GM19397 (cell line): ENCODE data around the gene C17orf58.
"Not testable (repeated sequence)": the region's sequence is repeated elsewhere in the genome, so short reads cannot be mapped to it uniquely, and the experiment has no call there.

Experiments
- ATAC-seq: cut with Tn5 transposase; IDR thresholded peaks from one replicate; pipeline ENCODE4 v1.9.1; 2021; ENCODE audit warnings: mild to moderate bottlenecking, moderate library complexity; ENCODE audit not compliant: unreplicated experiment

Gene C17orf58

DNA sequence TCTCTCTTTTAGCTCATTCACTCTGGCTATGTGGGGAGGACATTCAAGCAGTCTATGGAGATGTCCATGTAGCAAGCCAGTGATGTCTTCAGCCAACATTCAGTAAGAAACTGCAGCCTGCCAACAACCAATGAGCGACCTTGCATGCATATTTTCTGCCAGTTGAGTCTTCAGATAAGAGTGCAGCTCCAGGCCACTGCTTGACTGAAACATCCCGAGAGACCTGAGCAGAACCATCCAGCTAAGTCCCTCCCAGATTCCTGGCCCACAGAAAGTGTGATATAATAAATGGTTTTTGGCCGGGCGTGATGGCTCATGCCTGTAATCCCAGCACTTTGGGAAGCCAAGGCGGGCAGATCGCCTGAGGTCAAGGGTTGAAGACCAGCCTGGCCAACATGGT is 10.5 kb upstream of the C17orf58 start:
- no peak for ATAC-seq

- ATAC-seq, result no peak
Observed at GRCh38 chr17:68004201-68004600, 7.9 kb upstream of the C17orf58 start.

GRCh38 chr17:67999291-67999911 is 3.1 kb upstream of the C17orf58 start:
- no peak for ATAC-seq

GRCh38 chr17:67998466-67998865 is 2.2 kb upstream of the C17orf58 start:
- ATAC-seq, result no peak

- ATAC-seq, result no peak
Observed at GRCh38 chr17:67995570-67996263, 552 bp downstream of the C17orf58 start.

- ATAC-seq, result no peak
Observed at GRCh38 chr17:67994817-67995569, 1.3 kb downstream of the C17orf58 start.

GRCh38 chr17:67993998-67994361 is 2.3 kb downstream of the C17orf58 start:
- ATAC-seq, result no peak

DNA sequence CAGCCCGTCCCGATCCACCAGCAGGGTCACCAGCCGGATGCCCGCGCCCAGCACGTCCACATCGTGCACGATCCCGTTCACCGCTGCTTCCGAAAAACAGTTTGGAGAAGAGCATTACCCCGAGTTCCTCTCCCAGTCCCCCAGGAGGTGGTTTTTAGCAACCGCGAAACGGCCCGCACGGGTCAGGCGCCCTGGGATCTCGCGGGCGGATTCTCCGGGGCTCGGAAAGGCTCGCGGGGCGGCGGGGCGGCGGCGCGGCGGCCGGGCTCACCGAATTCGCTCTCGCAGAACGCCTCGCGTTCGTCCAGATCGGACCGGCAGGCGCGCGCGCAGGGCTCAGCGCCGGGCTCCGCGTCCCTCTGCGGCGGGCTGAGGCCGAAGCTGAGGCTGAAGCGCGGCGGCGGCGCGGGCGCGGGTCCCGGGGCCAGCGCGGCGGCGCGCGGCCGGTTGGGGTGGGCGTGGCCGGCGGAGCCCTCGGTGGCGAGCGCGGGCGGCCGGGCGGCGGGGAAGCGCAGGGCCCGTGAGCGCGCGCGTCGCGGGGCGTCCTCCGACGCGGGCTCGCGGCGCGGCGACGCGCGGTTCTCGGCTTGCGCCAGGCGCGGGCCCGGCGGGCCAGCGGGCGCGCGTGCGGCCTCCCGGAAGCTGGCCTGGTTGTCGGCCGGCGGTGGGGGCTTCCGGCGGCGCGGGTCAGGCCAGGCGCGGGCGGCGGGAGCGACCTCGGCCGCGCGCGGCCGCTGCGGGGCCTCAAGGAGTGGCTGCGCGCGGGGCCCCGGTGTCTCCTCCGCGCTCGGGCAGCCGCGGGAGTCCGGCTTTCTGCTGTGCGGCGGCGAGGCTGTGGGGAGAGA is 2.9 kb downstream of the C17orf58 start:
- ATAC-seq, result peak; percentile 88

- peak; percentile 7 for ATAC-seq
Observed at GRCh38 chr17:67992548-67993152, 3.6 kb downstream of the C17orf58 start.

DNA sequence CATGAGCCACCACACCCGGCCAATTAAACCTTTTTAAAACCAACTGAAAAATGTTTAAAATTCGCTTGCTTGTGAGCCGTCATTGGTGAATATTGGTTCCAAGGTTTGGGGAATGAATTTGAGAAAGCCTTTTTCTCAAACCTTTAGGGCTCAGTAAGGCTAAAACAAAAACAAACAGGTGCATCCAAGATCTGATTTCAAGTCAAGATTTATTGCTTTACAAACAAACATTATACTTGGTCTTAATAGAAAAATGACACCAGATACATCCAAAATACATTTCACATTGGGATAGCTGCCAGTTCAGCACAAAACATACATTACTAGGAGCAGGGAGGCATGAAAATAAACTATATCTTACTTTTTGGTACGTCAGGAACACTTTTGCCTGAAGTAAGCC is 5.4 kb downstream of the C17orf58 start:
- ATAC-seq, result no peak

DNA sequence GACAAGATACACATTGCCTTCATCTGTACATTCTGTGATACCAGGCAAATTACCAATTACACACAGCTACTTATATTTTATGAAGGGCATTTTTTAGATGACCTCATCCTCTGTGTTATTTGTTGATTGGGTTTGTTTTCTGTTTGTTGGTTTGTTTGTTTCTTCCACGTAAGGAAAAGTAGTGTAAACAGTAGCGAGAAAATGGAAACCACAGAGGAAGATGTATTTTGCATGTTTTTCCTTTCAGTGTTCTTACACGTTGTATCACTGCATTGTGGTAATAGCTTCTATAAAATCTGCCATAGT is 12.9 kb downstream of the C17orf58 start:
- no peak for ATAC-seq

DNA sequence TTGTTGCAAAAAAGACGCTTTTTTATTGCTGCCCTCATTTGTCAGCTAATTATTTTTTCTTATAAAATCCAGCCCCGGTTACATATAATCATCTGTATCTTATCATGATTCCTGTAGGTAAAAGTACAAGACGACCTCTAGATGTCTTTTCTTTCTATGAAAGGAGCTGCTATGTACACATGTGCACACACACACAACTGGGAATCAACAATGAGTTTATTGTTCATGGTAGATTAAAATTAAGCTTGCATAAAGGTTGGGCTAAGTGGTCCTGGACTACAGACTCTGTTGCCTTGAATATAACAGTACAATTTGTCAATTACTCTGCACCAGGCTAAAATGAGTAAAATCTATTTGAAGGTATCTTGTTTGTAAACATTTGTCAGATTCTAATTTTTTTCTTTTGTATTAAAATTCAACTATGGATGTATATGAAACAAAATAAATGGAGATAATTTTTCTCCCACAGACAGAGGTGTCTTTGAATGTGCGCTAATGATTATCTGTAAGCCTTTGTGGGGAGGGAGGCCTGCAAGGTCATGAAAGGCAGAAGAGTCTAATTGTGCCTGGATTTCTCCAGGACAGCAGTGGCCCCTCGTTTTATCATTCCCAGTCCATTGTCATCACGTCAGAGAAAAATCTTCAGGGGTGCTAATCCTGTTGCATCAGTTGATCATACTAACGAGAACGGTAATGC is 13.4 kb downstream of the C17orf58 start:
- no peak for ATAC-seq

GRCh38 chr17:67982034-67982640 is 14.1 kb downstream of the C17orf58 start:
- no peak for ATAC-seq

GRCh38 chr17:67980883-67981282 is 15.4 kb downstream of the C17orf58 start:
- ATAC-seq, result not testable (repeated sequence)

DNA sequence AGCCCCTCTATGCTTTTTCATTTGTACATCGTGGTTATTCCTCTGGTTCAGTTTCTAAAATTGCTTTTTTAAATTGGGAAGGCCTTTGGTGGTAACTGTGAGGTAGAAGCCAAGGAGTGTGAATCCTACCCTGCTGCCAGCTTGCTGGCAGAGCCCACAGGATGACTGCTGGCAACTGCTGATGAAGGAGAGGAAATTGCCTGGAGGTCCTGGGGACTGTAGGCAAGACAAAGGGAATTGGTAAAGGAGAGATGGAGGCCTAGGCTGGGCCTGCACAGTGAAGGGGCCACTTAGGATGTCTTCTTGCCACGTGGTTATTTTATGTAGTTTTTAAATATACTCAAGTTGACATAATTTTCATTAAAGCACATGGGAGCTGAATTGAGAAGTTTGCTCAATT is 15.8 kb downstream of the C17orf58 start:
- ATAC-seq, result no peak

DNA sequence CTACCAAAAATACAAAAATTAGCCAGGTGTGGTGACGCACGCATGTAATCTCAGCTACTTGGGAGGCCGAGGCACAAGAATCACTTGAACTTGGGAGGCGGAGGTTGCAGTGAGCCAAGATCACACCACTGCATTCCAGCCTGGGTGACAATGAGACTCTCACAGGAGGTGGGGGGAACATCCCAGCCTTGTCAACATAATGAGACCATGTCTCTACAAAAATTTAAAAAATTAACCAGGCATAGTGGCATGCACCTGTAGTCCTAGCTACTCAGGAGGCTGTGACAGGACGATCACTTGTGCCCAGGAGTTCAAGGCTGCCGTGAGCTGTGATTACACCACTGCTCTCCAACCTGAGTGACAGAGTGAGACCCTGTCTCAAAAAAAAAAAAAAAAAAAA is 20.0 kb downstream of the C17orf58 start:
- not testable (repeated sequence) for ATAC-seq

- no peak for ATAC-seq
Observed at GRCh38 chr17:67974598-67975066, 21.6 kb downstream of the C17orf58 start.

GRCh38 chr17:67974185-67974584 is 22.1 kb downstream of the C17orf58 start:
- ATAC-seq, result no peak

DNA sequence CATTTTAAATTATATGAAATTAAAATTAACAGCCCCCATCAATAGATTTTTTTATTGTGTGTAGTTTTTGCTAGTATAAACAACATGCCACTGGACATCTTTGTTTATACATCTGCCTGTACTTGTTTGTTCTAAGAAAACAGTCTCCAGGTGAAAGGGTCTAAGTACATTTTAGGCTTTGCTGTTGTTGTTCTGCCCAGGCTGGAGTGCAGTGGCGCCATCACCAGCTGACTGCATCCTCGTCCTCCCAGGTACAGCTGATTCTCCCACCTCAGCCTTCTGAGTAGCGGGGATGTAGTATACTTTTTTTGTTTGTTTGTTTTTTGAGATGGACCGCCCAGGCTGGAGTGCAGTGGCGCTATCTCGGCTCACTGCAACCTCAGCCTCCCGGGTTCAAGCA is 25.5 kb downstream of the C17orf58 start:
- no peak for ATAC-seq

GRCh38 chr17:67963145-67963572 is 33.1 kb downstream of the C17orf58 start:
- not testable (repeated sequence) for ATAC-seq
